Measurements from ENCODE around the gene RIPK3.

The RIPK3 gene

DNA sequence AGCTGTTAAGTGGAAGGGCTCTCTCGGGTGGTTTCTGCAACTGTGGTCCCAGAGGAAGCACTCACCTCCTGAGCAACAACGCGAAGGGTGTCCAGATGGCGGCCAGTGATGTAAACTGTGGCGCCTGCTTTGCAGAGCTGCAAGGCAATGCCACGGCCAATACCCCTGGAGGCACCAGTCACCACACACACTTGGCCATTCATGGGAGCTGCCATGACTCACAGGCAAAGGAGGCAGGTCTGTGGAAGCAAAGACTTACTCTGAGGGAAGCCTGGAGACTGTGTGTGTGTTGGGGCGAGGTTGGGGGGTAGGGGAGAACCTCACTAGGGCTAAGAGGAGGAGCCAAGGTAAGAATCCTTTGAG, 40.9 kb downstream of the RIPK3 start:
- peak; percentile 67 for DNase-seq

- peak; percentile 76 for DNase-seq
Observed at GRCh38 chr14:24297190-24297964, 42.4 kb downstream of the RIPK3 start.

DNA sequence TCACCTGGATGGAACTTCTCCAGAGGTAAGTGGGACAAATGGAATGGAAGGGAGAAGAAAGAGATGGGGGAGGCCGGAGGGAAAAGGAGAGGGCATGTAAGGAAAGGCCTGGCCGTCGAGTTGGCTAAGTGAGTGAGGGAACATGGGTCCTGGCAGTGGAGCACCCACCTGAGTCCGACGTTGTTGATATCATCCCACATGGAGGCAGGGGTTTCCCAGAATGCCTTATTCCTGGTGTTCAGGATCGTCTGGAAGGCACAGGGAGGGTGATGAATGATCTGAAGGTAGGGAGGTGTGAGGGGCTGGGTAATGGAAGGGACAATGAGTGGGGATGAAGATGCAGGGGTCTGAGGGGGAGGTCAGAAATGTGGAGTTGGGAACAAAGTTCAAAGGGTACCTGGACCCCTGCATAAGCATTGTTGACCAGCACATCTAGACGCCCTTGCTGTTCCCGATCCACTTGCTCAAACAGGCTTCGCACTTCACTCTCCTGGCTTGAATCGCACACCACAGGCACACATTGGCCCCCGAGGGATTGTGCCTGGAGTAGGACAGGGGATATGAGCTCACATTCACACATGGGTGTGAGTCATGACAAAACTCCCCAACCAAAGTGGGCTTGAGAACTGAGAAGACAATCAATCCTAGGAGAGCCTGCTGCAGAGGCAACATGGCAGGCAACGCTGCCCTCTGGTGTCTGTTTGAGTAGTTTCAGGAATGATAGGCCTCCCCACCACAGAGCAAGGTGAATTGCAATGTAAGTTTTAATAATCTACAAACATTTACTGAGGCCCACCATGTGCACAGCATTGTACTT, 43.2 kb downstream of the RIPK3 start:
- DNase-seq = peak; percentile 72

DNA sequence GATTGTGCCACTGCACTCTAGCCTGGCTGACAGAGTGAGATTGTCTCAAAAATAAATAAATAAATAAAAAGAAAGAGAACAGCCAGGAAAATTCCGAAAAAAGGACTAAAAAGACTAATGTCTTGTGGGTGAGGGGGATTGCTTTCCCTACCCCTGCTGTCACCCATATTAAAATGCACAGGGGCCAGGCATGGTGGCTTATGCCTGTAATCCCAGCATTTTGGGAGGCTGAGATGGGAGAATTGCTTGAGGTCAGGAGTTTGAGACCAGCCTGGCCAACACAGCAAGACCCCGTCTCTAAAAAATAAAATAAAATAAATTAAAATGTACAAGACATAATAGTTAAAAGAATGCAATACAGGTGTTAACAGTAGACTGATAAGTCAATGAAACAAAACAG, 46.3 kb downstream of the RIPK3 start:
- no peak for DNase-seq

GRCh38 chr14:24292118-24292807, 47.5 kb downstream of the RIPK3 start:
- DNase-seq = no peak

GRCh38 chr14:24291446-24292117, 48.2 kb downstream of the RIPK3 start:
- DNase-seq = no peak

DNA sequence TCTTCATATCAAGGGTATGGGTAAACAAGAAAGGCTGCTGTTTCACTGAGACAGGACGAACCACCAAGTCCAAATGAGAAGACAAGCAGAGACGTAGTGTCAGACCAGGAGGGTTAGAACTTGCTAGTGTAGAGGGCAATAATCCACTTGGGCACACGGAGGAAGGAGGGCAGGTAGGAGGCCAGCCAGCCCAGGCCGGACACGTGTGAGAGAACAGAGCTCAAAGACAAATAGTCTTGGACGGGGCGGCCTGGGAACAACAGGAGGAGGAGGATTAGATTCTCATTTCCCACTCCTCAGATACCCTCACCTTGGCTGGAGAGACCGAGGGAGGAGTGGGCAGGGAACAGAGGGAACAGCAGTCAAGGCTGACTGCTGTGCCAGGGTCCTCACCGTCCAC, 49.0 kb downstream of the RIPK3 start:
- DNase-seq = no peak

GRCh38 chr14:24289649-24290280, 50.0 kb downstream of the RIPK3 start:
- no peak for DNase-seq

DNA sequence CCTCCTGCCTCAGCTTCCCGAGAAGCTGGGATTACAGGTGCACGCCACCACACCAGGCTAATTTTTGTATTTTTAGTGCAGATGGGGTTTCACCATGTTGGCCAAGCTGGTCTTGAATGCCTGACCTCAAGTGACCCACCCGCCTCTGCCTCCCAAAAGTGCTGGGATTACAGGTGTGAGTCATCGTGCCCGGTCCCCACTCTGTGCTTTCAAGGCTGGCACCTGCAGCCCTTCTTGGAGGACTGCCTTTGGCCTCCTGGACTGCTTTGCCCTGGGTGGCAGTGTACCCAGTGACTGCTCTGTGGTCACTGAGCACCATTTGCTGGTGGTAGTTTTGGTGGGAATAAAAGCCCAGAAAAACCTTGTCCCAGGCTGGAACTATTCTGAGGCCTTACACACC, 52.8 kb downstream of the RIPK3 start:
- no peak for DNase-seq

All from NCI-H69 (cell line).